ENCODE data around the gene POMGNT1. TPM values are rescaled to one million over a fixed set of nuclear protein-coding genes. Genes with fewer than 3 reads are reported as not detected.
A peak's percentile ranks its signal among the peaks of the same experiment; 100 is the strongest.
"Not testable (repeated sequence)": the region's sequence is repeated elsewhere in the genome, so short reads cannot be mapped to it uniquely, and the experiment has no call there.

POMGNT1 gene
- total RNA-seq, 1 experiment from 2014 or later: 34.9 TPM

DNA sequence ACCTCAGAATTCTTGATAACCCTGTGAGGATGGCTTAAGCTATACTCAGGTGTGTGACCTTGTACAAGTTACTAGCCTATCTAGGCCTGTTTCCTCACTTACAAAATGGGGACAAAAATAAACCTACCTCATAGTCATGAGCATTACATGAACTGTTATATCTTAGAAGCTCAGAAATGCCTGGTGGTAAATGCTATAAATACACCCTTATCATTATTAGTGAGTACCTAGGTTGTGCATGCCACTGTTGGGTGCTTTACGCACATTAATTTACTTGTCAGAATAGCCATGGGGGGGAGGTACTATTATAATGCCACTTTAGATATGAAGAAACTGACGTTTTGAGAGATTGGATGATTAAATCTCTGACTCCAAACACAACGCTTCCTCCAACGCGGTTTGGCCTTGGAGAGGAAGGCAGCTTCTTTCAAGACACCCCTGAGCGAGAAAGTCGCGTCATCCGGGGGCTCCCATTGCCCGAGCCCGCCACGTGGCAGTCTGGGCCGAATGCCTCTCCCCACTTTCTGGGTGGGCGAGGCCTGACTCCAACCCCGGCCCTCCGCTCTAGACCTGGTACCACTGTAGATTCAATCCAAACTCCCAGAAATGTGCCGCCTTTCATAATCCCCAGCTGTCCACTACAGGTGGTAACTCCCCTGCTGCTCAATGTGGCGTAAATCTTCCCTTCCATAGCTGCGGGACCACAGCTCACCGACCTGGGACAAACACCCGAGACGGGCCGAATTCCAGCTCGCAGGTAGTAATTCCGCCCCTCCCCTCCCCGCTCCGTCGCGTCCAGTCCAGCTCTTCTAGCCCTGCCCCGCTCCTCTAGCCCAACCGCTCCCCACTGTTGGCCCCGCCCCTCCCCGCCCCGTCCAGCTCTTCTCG lies 48.6 kb upstream of the POMGNT1 start:
- TF ChIP-seq, protein P1, sequence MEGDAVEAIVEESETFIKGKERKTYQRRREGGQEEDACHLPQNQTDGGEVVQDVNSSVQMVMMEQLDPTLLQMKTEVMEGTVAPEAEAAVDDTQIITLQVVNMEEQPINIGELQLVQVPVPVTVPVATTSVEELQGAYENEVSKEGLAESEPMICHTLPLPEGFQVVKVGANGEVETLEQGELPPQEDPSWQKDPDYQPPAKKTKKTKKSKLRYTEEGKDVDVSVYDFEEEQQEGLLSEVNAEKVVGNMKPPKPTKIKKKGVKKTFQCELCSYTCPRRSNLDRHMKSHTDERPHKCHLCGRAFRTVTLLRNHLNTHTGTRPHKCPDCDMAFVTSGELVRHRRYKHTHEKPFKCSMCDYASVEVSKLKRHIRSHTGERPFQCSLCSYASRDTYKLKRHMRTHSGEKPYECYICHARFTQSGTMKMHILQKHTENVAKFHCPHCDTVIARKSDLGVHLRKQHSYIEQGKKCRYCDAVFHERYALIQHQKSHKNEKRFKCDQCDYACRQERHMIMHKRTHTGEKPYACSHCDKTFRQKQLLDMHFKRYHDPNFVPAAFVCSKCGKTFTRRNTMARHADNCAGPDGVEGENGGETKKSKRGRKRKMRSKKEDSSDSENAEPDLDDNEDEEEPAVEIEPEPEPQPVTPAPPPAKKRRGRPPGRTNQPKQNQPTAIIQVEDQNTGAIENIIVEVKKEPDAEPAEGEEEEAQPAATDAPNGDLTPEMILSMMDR (IDR thresholded peaks at IDR 0.05; ENCODE audit: insufficient read depth in 1 of 2, low read depth in 1 of 2, low read length in 1 of 2, severe bottlenecking in 1 of 2, unreplicated experiment in 1 of 2): peak in 1 of 2 experiments; percentile 14
- DNase-seq: no peak
- Histone ChIP-seq H3K27me3 (replicated peaks; ENCODE audit: control insufficient read depth, insufficient read depth, low read length) (no peaks in the 10 kb centered on the region), H3K36me3 (ENCODE audit: control insufficient read depth, insufficient read depth, low read length) (no peaks in the 10 kb centered on the region), H3K4me3 (ENCODE audit: low read depth, low read length) (peak overlapping the region; percentile 64), H3K9me3 (no peaks in the 10 kb centered on the region), H3K4me1 (no peaks in the 10 kb centered on the region)
- intact Hi-C loops (cut with micrococcal nuclease; ENCODE audit: unreplicated experiment): loop anchor here (1.0 kb wide), 1 partner anchor 94 kb away; the partner anchor contains the start of gene NSUN4
- CTCF ChIA-PET: interaction anchor here (0.6 to 1.6 kb wide), 7 partner anchors 23 to 955 kb away, joined by 3 to 18 read pairs (median 3); partner anchors contain the start of gene LRRC41
- H3K9me3 Mint-ChIP-seq (ENCODE audit: unreplicated experiment): no peaks in the 10 kb centered on the region
- no peaks in the 10 kb centered on the region for H3K27me3 Mint-ChIP-seq (ENCODE audit: insufficient read depth, unreplicated experiment)
- TSS peak; percentile 99 for BruUV-seq (replicated peaks)
- POLR2A ChIA-PET: interaction anchor here (0.5 to 1.9 kb wide), 15 partner anchors 11 to 855 kb away, joined by 3 to 10 read pairs (median 4); partner anchors contain the start of genes DMBX1, LRRC41, LURAP1 and UQCRH
- peak overlapping the region; percentile 96 for H3K4me3 Mint-ChIP-seq (ENCODE audit: unreplicated experiment)
- peaks cover 6% of the 10 kb centered on the region for H3K4me1 Mint-ChIP-seq (ENCODE audit: low read depth, unreplicated experiment)
- peak overlapping the region; percentile 98 for H3K27ac Mint-ChIP-seq (ENCODE audit: unreplicated experiment)
- peaks cover 29% of the 10 kb centered on the region for H3K36me3 Mint-ChIP-seq (ENCODE audit: insufficient read depth, unreplicated experiment)

DNA sequence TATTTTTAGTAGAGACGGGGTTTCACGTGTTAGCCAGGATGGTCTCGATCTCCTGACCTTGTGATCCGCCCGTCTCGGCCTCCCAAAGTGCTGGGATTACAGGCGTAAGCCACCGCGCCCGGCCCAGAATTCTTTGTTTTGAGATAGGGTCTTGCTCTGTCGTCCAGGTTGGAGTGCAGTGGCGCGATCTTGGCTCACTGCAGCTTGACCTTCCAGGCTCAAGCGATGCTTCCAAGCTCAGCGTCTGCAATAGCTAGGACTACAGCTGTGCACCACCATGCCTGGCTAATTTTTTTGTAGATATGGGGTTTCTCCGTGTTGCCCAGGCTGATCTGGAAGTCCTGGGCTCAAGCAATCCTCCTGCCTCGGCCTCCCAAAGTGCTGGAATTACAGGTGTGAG lies 47.9 kb upstream of the POMGNT1 start:
- peak overlapping the region; percentile 64 for H3K4me3 ChIP-seq (ENCODE audit: low read depth, low read length)
- H3K36me3 ChIP-seq (ENCODE audit: control insufficient read depth, insufficient read depth, low read length); H3K4me1 Mint-ChIP-seq (ENCODE audit: low read depth, unreplicated experiment); H3K27me3 ChIP-seq (replicated peaks; ENCODE audit: control insufficient read depth, insufficient read depth, low read length); H3K9me3 Mint-ChIP-seq (ENCODE audit: unreplicated experiment); H3K9me3 ChIP-seq; DNase-seq; H3K27me3 Mint-ChIP-seq (ENCODE audit: insufficient read depth, unreplicated experiment); H3K4me1 ChIP-seq; BruUV-seq (replicated peaks); intact Hi-C loops (cut with micrococcal nuclease; ENCODE audit: unreplicated experiment): not testable (repeated sequence)
- Mint-ChIP-seq H3K27ac (ENCODE audit: unreplicated experiment) (peak overlapping the region; percentile 98), H3K36me3 (ENCODE audit: insufficient read depth, unreplicated experiment) (peaks cover 23% of the 10 kb centered on the region), H3K4me3 (ENCODE audit: unreplicated experiment) (peak overlapping the region; percentile 96)
- CTCF ChIA-PET: interaction anchor here (1.5 kb wide), 1 partner anchor 101 kb away, joined by 7 read pairs; no protein-coding TSS in a partner anchor
- POLR2A ChIA-PET: interaction anchor here (1.9 kb wide), 1 partner anchor 23 kb away, joined by 8 read pairs; no protein-coding TSS in a partner anchor

DNA sequence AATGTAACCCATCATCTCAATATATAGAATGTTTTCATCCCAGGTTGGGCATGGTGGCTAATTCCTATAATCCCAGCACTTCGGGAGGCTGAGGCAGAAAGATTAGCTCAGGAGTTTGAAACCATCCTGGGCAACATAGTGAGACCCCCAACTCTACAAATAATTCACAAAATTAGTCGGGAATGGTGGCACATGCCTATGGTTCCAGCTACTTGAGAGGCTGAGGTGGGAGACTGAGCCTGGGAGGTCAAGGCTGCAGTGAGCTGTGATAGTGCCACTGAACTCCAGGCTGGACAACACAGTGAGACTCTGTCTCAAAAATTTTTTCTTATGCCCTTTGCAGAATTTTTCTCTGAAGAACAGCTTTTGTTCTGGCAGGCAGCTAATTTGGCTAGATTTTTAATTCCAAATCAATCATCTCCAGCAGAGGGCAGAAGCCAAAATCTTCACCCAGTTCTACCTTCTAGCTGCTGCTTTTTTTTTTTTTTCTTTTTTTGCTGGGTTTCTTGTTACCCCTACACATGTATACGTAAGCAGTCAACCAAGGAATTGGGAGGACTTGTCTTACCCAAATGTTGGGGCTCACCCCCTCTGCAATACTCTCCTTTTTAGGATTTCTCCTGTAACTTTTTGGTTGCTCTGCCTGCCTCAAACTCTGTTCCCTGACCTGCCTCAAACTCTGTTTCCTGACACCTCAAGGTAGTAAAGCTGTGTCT lies 46.6 kb upstream of the POMGNT1 start:
- intact Hi-C loops (cut with micrococcal nuclease; ENCODE audit: unreplicated experiment): loop anchor here (1.0 kb wide), 1 partner anchor 21 kb away; no protein-coding TSS in a partner anchor
- CTCF ChIA-PET: interaction anchor here (0.5 to 1.6 kb wide), 7 partner anchors 10 to 311 kb away, joined by 3 to 11 read pairs (median 3); no protein-coding TSS in a partner anchor
- TF ChIP-seq, protein P1 (IDR thresholded peaks at IDR 0.05; ENCODE audit: insufficient read depth in 1 of 2, low read depth in 1 of 2, low read length in 1 of 2, severe bottlenecking in 1 of 2, unreplicated experiment in 1 of 2): peak; percentile 25 to 41
- no peaks in the 10 kb centered on the region for H3K27me3 Mint-ChIP-seq (ENCODE audit: insufficient read depth, unreplicated experiment)
- DNase-seq: peak in 1 of 2 experiments; percentile 13
- no peak overlapping the region for H3K4me3 ChIP-seq (ENCODE audit: low read depth, low read length)
- H3K27ac Mint-ChIP-seq (ENCODE audit: unreplicated experiment): no peak overlapping the region
- H3K36me3 ChIP-seq (ENCODE audit: control insufficient read depth, insufficient read depth, low read length): no peaks in the 10 kb centered on the region
- no peaks in the 10 kb centered on the region for H3K4me1 ChIP-seq
- peaks cover 23% of the 10 kb centered on the region for H3K36me3 Mint-ChIP-seq (ENCODE audit: insufficient read depth, unreplicated experiment)
- H3K27me3 ChIP-seq (replicated peaks; ENCODE audit: control insufficient read depth, insufficient read depth, low read length): no peaks in the 10 kb centered on the region
- BruUV-seq (replicated peaks): no TSS peak
- H3K4me1 Mint-ChIP-seq (ENCODE audit: low read depth, unreplicated experiment): peaks cover 6% of the 10 kb centered on the region
- no peak overlapping the region for H3K4me3 Mint-ChIP-seq (ENCODE audit: unreplicated experiment)
- POLR2A ChIA-PET: interaction anchor here (0.9 kb wide), 1 partner anchor 35 kb away, joined by 4 read pairs; no protein-coding TSS in a partner anchor
- no peaks in the 10 kb centered on the region for H3K9me3 ChIP-seq
- H3K9me3 Mint-ChIP-seq (ENCODE audit: unreplicated experiment): no peaks in the 10 kb centered on the region

DNA sequence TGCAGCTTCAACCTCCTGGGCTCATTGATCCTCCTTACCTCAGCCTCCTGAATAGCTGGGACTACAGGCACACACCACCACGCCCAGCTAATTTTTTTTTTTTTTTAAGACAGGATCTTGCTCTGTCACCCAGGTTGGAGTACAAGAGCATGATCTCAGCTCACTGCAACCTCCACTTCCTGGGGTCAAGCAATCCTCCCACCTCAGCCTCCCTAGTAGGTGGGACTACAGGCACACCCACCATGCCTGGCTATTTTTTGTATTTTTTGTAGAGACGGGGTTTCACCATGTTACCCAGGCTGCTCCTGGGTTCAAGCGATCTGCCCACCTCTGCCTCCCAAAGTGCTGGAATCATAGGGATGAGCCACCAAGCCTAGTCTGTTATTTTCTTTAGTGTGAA lies 45.6 kb upstream of the POMGNT1 start:
- BruUV-seq (replicated peaks); H3K4me1 ChIP-seq; H3K4me3 ChIP-seq (ENCODE audit: low read depth, low read length); H3K9me3 ChIP-seq; H3K4me1 Mint-ChIP-seq (ENCODE audit: low read depth, unreplicated experiment); H3K9me3 Mint-ChIP-seq (ENCODE audit: unreplicated experiment); H3K36me3 ChIP-seq (ENCODE audit: control insufficient read depth, insufficient read depth, low read length); H3K27ac Mint-ChIP-seq (ENCODE audit: unreplicated experiment); H3K27me3 ChIP-seq (replicated peaks; ENCODE audit: control insufficient read depth, insufficient read depth, low read length); DNase-seq; H3K4me3 Mint-ChIP-seq (ENCODE audit: unreplicated experiment); POLR2A ChIA-PET; H3K27me3 Mint-ChIP-seq (ENCODE audit: insufficient read depth, unreplicated experiment): not testable (repeated sequence)
- peaks cover 19% of the 10 kb centered on the region for H3K36me3 Mint-ChIP-seq (ENCODE audit: insufficient read depth, unreplicated experiment)
- intact Hi-C loops (cut with micrococcal nuclease; ENCODE audit: unreplicated experiment): loop anchor here (1.0 kb wide), 1 partner anchor 20 kb away; no protein-coding TSS in a partner anchor
- CTCF ChIA-PET: interaction anchor here (1.6 kb wide), 1 partner anchor 104 kb away, joined by 5 read pairs; no protein-coding TSS in a partner anchor

All from Caco-2 (cell line).